Head of caudate nucleus (tissue), 42 donors: ENCODE data around the gene RANBP2.
"Not testable (repeated sequence)": the region's sequence is repeated elsewhere in the genome, so short reads cannot be mapped to it uniquely, and the experiment has no call there.

ENCODE experiments used
- DNase-seq, 42 donors: peaks; one replicate each; pipeline versions ENCODE4 v3.0.0 to v3.0.0-alpha.2; 2020 to 2021; ENCODE audit warnings: mixed read lengths in 7 of 42
- intact Hi-C: fragments of 100-400 bp; cut with DNase I; formaldehyde crosslinking; loops from one replicate; pipeline ENCODE4 v1.15.0; 2022

Gene RANBP2

DNA sequence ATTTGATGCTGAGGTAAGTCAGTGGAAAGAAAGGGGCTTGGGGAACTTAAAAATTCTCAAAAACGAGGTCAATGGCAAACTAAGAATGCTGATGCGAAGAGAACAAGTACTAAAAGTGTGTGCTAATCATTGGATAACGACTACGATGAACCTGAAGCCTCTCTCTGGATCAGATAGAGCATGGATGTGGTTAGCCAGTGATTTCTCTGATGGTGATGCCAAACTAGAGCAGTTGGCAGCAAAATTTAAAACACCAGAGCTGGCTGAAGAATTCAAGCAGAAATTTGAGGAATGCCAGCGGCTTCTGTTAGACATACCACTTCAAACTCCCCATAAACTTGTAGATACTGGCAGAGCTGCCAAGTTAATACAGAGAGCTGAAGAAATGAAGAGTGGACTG lies 47.4 kb downstream of the RANBP2 start:
- intact Hi-C loops: not testable (repeated sequence)

GRCh38 chr2:108767859-108768258 lies 48.6 kb downstream of the RANBP2 start:
- intact Hi-C loops, DNase-seq: not testable (repeated sequence)

More for the DNA sequence above, 47.4 kb downstream of the RANBP2 start:
- not testable (repeated sequence) for DNase-seq

DNA sequence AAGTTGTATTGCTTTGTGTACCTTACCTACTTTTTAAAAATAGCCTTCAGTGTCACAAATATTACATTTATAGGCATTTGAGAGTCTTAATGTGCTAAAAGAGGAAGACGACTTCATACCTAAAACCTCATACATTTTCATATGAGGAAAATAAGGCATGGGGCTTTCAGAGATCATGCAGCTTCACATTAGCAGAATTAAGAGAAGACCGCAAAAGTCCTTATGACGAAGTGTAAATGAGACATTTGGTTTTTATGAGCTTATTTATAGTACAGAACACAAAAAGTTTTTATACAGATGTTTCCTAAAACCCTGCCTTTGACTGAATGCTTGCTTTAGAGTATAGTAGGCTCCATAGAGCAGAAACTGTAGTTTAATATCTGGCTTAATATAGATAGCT lies 57.2 kb downstream of the RANBP2 start:
- intact Hi-C loops: no loop called here
- DNase-seq: no peak

GRCh38 chr2:108778857-108779256 lies 59.6 kb downstream of the RANBP2 start:
- no peak for DNase-seq
- intact Hi-C loops: no loop called here

DNA sequence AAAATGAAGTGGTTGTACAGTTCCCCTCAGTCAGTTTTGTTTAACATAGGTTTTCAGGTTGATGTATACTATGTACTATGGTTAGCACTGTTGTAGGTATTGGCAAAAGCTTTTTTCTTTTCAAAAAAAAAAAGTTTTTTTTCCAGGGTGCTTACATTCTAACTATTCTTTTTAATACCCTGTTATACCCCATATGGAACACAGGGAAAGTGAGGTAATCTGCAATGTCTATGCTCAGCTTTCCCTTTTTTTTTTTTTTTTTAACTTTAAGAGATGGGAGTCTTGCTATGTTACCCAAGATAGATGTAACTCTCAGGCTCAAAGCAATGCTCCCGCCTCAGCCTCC lies 66.7 kb downstream of the RANBP2 start:
- intact Hi-C loops: no loop called here
- no peak for DNase-seq

DNA sequence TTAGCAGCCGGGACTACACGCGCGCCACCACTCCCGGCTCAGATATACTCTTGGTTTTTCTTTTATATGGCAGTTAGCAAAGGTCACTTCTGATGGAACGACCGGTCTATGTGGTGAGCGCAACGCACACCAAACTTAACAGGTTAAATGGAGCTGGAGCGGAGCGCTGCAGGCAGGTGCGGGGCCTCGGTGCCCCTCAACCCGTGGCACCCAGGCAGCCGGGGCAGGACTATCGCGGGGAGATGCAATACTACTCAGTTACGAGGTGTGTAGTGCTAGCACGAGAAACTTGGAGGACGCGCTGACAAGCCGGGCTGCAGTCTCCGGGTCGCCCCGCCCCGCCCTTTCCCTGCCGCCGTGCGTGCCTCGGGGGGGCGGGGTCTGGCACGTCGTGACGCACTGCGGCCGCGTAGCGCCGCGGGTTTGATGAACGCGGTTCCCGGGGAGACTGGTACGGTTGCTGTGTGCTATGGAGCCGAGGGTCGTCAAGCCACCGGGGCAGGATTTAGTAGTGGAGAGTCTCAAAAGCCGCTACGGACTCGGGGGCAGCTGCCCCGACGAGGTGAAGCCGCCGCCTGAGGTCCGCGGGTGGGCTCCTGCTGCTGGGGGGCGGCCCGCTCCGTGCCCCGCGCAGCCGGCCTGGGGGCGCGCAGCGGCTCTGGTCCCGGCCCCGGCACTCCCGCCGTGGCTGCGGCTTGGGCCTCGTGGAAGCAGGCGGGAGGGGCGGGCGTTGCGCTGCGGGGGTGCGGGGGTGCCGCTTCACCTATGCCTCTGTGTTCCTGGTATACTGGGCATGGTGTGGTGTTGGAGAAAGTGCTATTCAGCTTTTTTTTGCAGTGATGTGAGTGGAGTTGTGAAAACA lies 67.3 kb downstream of the RANBP2 start, which contains the start of gene CCDC138:
CCDC138 (plus strand) TSS at position 418 of the 862 bp plus-strand sequence; CDS start at position 470, 52 bp downstream.
- intact Hi-C loops: no loop called here
- peak; percentile 63 to 94 (median 88) for DNase-seq

- no peak for DNase-seq
- intact Hi-C loops: no loop called here
Observed at GRCh38 chr2:108787216-108787541, 67.9 kb downstream of the RANBP2 start.

DNA sequence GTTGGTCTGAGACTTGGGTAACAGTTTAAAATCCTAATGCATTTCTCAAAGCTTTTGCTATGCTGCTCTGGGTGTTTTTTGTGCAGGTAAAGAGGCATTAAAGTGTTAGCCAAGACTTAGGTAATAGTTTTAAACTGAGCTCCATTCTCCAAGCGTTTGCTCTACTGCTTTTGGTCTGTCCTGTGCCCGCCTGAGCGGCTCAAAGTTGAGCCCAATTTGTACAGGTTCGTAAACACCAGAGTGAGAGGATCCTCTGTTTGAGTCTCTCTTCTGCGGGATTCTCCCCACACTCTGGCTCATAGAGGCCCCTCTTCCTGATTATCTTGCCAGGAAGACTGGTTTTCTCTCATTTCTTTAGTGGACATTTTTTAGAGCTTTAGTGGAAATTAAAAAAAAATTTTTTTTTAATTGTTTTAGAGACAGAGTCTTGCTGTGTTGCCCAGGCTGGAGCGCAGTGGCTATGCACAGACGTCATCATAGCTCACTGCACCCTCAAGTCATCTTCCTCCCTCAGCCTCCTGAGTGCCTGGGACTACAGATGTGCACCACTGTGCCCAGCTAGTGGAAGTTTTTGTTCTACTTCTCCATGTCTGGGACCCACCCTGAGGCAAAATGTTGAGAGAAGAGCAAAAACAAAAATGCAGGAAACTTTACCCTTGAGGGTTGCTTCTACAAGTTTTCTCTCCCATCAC lies 83.9 kb downstream of the RANBP2 start:
- DNase-seq: no peak
- intact Hi-C loops: no loop called here

GRCh38 chr2:108805032-108805431 lies 85.8 kb downstream of the RANBP2 start:
- no peak for DNase-seq
- intact Hi-C loops: no loop called here

DNA sequence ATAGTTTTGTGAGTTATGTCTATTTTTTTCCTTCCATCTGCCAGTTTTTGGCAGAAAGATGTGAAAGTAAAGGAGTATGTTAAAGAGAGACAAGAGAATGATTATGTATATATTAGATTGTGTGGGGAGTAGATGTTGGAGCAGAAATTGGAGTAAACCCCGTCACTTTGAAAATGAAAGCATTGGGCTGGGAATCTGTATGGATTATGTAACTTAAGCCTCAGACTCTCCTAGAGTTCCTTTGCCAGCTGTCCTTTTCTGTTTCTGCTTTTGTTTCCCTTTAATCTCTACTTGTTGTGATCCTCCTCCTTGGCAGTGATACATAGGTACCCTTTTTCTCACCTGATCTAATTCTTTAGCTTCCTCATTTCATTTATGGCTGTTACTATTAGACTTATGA lies 86.5 kb downstream of the RANBP2 start:
- intact Hi-C loops: no loop called here
- no peak for DNase-seq

GRCh38 chr2:108806371-108807113 lies 87.3 kb downstream of the RANBP2 start:
- intact Hi-C loops: no loop called here
- DNase-seq: no peak

GRCh38 chr2:108809936-108810335 lies 90.7 kb downstream of the RANBP2 start:
- no peak for DNase-seq
- intact Hi-C loops: no loop called here

- intact Hi-C loops: no loop called here
- DNase-seq: no peak
Observed at GRCh38 chr2:108810993-108811957, 92.0 kb downstream of the RANBP2 start.

GRCh38 chr2:108813732-108814131 lies 94.5 kb downstream of the RANBP2 start:
- no peak for DNase-seq

GRCh38 chr2:108820482-108820881 lies 101.2 kb downstream of the RANBP2 start:
- intact Hi-C loops: no loop called here
- DNase-seq: no peak

More at GRCh38 chr2:108813732-108814131, 94.5 kb downstream of the RANBP2 start:
- intact Hi-C loops: no loop called here

GRCh38 chr2:108823286-108823685 lies 104.0 kb downstream of the RANBP2 start:
- DNase-seq: no peak
- intact Hi-C loops: no loop called here

DNA sequence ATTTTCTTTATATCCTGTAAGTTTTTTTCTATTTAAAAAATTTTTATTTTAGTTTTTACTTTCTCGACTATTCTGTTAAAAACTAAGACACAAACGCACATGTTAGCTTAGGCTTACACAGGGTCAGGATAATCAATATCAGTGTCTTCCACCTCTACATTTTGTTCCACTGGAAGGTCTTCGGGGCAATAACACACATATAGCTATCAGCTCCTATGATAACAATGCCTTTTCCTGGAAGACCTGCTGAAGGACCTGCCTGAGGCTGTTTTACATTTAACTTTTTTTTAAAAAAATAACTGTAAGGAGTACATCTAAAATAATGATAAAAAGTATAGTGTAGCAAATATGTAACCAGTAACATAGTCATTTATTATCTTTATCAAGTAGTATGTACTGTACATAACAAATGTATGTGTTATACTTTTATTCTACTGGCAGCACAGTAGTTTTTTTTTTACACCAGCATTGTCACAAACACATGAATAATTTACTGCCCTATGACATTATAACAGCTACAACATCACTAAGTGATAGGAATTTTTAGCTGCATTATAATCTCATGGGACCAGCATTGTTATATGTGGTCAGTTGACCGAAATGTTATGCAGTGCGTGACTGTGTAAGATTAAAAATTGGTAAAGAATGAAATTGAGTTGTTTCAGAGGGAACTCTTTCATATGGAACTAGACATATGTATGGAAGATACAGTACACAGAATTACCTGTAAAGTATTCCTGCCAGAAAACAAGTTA lies 105.2 kb downstream of the RANBP2 start:
- DNase-seq: no peak
- intact Hi-C loops: no loop called here

GRCh38 chr2:108825254-108825653 lies 106.0 kb downstream of the RANBP2 start:
- no peak for DNase-seq
- intact Hi-C loops: no loop called here
